SK-N-SH treated with all-trans-retinoic acid at 6 μM for 48 hours (cell line): ENCODE data around the gene LRMDA.

Experiments
- ATAC-seq: fragments of 200-7000 bp; cut with Tn5 transposase; 3 replicates; pipeline ENCODE4 v1.9.1; 2020; ENCODE audit warnings: mild to moderate bottlenecking, moderate library complexity
- ARNTL ChIP-seq: fragments of 450-650 bp; formaldehyde crosslinking; IDR thresholded peaks from 2 replicates; pipeline ENCODE4 v1.5.0; 2020; ENCODE audit warnings: low read depth, mild to moderate bottlenecking, moderate library complexity, borderline replicate concordance
- BACH2 ChIP-seq: fragments of 250-450 bp; sonication (Bioruptor Pico); IDR thresholded peaks from 2 replicates; pipeline ENCODE4 v1.9.0; 2021; ENCODE audit warnings: mild to moderate bottlenecking, borderline replicate concordance
- CSDC2 ChIP-seq: fragments of 250-450 bp; sonication (Bioruptor Pico); IDR thresholded peaks from 2 replicates; pipeline ENCODE4 v1.5.0; 2020; ENCODE audit warnings: mild to moderate bottlenecking, moderate library complexity
- CSRNP3 ChIP-seq: fragments of 250-450 bp; sonication (Bioruptor Pico); IDR thresholded peaks from 2 replicates; pipeline ENCODE4 v1.5.1; 2021; ENCODE audit warnings: mild to moderate bottlenecking, moderate library complexity
- ESRRG ChIP-seq: fragments of 250-450 bp; sonication (Bioruptor Pico); IDR thresholded peaks from 2 replicates; pipeline ENCODE4 v1.6.1; 2021; ENCODE audit warnings: mild to moderate bottlenecking
- OSR1 ChIP-seq: fragments of 250-450 bp; sonication (Bioruptor Pico); IDR thresholded peaks from 2 replicates; pipeline ENCODE4 v1.8.0; 2022; ENCODE audit warnings: moderate library complexity, mild to moderate bottlenecking, inconsistent platforms
- PATZ1 ChIP-seq: fragments of 250-450 bp; sonication (Bioruptor Pico); IDR thresholded peaks from 2 replicates; pipeline ENCODE4 v1.8.0; 2020; ENCODE audit warnings: mild to moderate bottlenecking, moderate library complexity, borderline replicate concordance
- TCF4 ChIP-seq: fragments of 250-450 bp; sonication (Bioruptor Pico); IDR thresholded peaks from 2 replicates; pipeline ENCODE4 v1.8.0; 2021; ENCODE audit warnings: mild to moderate bottlenecking, moderate library complexity, borderline replicate concordance
- TOX ChIP-seq: fragments of 250-450 bp; sonication (Bioruptor Pico); IDR thresholded peaks from 2 replicates; pipeline ENCODE4 v1.8.0; 2021; ENCODE audit warnings: mild to moderate bottlenecking, moderate library complexity, borderline replicate concordance
- TSHZ2 ChIP-seq: fragments of 250-450 bp; sonication (Bioruptor Pico); IDR thresholded peaks from 2 replicates; pipeline ENCODE4 v1.5.0; 2020; ENCODE audit warnings: mild to moderate bottlenecking, moderate library complexity
- ZC3H10 ChIP-seq: fragments of 250-450 bp; sonication (Bioruptor Pico); IDR thresholded peaks from 2 replicates; pipeline ENCODE4 v1.5.1; 2021; ENCODE audit warnings: mild to moderate bottlenecking, moderate library complexity
- ZFP3 ChIP-seq: fragments of 250-450 bp; sonication (Bioruptor Pico); IDR thresholded peaks from 2 replicates; pipeline ENCODE4 v1.5.0; 2020; ENCODE audit warnings: mild to moderate bottlenecking, moderate library complexity
- ZNF565 ChIP-seq: fragments of 450-650 bp; formaldehyde crosslinking; conservative IDR thresholded peaks from 2 replicates; pipeline ENCODE4 v1.5.0; 2020; ENCODE audit warnings: low read depth, mild to moderate bottlenecking, moderate library complexity
- ZNF8 ChIP-seq: fragments of 450-650 bp; formaldehyde crosslinking; IDR thresholded peaks from 2 replicates; pipeline ENCODE4 v1.5.0; 2020; ENCODE audit warnings: mild to moderate bottlenecking, moderate library complexity
- TF ChIP-seq, protein P1 (sequence below): fragments of 250-450 bp; sonication (Bioruptor Pico); IDR thresholded peaks from 2 replicates; pipeline ENCODE4 v1.8.0; 2021; ENCODE audit warnings: low read depth, mild to moderate bottlenecking, moderate library complexity, borderline replicate concordance

Gene LRMDA

DNA sequence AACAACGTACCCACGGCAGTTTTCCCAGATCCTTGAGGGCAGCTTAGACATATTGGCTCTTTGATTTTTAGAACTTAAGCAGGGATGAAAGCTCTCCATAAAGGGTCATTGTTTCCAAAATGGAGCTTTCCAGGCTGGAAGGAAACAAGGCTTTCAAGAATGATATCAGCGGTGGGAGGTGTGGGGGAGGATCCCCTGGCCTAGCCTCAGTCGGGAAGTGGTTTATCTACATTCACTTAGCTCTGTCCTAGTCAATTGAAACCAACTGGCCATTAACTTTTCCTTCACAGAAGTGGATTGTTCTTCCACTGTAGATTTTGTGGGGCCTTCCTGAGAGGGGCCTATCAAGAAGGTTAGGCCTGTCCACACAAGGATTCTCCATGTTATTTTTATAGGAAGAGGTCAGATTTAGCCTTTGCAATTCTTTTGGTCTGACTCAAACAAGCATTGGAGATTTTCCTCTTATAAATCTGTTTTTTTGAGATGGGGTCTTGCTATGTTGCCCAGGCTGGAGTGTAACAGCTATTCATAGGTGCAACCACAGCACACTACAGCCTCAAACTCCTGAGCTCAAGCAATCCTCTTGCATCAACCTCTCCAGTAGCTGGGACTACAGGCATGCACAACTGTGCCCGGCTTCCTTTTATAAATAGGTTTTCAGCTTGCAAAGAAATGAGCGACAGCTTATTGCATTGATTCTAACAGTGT, 343.5 kb downstream of the LRMDA start (continued):
- TF ChIP-seq, protein P1, sequence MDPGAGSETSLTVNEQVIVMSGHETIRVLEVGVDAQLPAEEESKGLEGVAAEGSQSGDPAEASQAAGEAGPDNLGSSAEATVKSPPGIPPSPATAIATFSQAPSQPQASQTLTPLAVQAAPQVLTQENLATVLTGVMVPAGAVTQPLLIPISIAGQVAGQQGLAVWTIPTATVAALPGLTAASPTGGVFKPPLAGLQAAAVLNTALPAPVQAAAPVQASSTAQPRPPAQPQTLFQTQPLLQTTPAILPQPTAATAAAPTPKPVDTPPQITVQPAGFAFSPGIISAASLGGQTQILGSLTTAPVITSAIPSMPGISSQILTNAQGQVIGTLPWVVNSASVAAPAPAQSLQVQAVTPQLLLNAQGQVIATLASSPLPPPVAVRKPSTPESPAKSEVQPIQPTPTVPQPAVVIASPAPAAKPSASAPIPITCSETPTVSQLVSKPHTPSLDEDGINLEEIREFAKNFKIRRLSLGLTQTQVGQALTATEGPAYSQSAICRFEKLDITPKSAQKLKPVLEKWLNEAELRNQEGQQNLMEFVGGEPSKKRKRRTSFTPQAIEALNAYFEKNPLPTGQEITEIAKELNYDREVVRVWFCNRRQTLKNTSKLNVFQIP = no peak

- ATAC-seq = no peak
- TF ChIP-seq TCF4 (CRISPR knock-in tag) = no peak
- TF ChIP-seq ZNF8 (CRISPR knock-in tag) = no peak
Observed at GRCh38 chr10:75776738-75777504, 345.5 kb downstream of the LRMDA start.

DNA sequence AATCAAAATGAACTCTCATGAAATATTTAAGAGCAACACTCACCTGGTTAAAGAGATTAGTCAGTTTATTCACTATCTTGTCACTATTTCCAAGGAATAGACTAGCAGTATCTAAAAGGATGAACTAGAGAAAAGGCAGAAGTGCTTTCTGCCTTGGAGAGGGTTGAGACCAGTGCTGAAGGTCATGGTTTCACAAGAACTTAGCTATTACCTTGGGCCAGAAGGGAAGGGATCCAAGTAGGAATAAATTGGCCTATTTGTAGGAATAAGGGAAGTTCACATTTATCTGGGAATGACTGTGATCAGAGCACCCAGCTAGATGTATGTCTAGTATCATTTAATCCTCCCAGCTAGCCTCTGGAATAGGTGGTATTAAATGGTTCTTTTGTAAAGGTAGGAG, 347.2 kb downstream of the LRMDA start:
- no peak for ATAC-seq
- TF ChIP-seq ZC3H10 (CRISPR knock-in tag) (no peak), PATZ1 (CRISPR knock-in tag) (no peak), ZNF565 (CRISPR knock-in tag) (no peak)
- TF ChIP-seq, all 23 proteins: peak for 0

DNA sequence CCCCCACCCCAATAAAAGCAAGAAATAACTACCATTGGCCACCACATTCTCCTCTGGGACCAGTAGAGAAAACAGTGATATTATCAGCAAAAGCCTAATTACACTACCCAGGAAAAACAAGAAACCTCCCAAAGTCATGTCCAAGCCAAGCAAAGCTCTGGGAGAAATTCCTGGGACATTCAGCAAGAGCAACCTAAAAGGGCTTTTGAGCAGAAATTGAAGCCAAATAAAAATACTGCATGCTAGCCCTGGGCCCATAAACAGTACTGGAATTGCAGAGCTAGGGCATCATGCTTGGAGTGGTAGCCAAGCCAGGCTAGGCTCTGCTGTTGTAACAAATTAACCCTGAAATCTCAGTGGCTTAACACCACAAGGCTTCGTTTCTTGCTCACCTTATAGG, 347.9 kb downstream of the LRMDA start:
- TF ChIP-seq ARNTL (CRISPR knock-in tag) (no peak), ESRRG (CRISPR knock-in tag) (no peak), TOX (CRISPR knock-in tag) (no peak), ZFP3 (CRISPR knock-in tag) (no peak)
- ATAC-seq = no peak

- TF ChIP-seq TSHZ2 (CRISPR knock-in tag) (no peak), TCF4 (CRISPR knock-in tag) (no peak), ZNF8 (CRISPR knock-in tag) (no peak), CSDC2 (no peak), OSR1 (CRISPR knock-in tag) (no peak), BACH2 (no peak), CSRNP3 (CRISPR knock-in tag) (no peak), ESRRG (CRISPR knock-in tag) (no peak)
- TF ChIP-seq, all 23 proteins: peak for 0
- no peak for ATAC-seq
Observed at GRCh38 chr10:75782463-75783248, 351.2 kb downstream of the LRMDA start.
